HepG2 (cell line): ENCODE data around the gene DPYD. TPM values are rescaled to one million over a fixed set of nuclear protein-coding genes. Genes with fewer than 3 reads are reported as not detected.

ENCODE experiments used
- ATAC-seq: fragments of 200-7000 bp; cut with Tn5 transposase; 3 replicates; pipeline ENCODE4 v1.9.1; 2020; ENCODE audit warnings: mild to moderate bottlenecking, moderate library complexity
- BruUV-seq: library from RNA; stranded (reverse); fragments of 400-500 nt; replicated peaks from 2 replicates; lab custom pipeline; 2021; lab: Mats Ljungman, UMichigan
- CTCF ChIA-PET: fragments of 300-600 bp; formaldehyde crosslinking; extraction: SDS; loops from one replicate; lab custom pipeline; 2021; ENCODE audit warnings: low total read pairs, inconsistent platforms, low intra/inter-chr PET ratio; lab: Yijun Ruan, JAX
- POLR2A ChIA-PET: fragments of 350-600 bp; sonication (Branson Sonifier 250); formaldehyde crosslinking; loops from one replicate; lab custom pipeline; 2020; ENCODE audit warnings: antibody characterized with exemption, inconsistent platforms; lab: Yijun Ruan, JAX
- DNase-seq: peaks from one replicate; pipeline ENCODE4 v3.0.0-alpha.2; 2015; ENCODE audit warnings: low spot score
- FAIRE-seq: peaks from 3 replicates; lab custom pipeline; 2011; peaks lifted over from hg19 to GRCh38; lab: Jason Lieb, UNC
- H2AFZ ChIP-seq: one replicate; pipeline ENCODE4 v1.6.1; 2011; ENCODE audit warnings: low read length, inconsistent platforms
- H3K27ac ChIP-seq: fragments of 300-600 bp; 3 replicates; pipeline ENCODE4 v1.8.0; 2011; ENCODE audit warnings: mixed run types, mild to moderate bottlenecking, mixed read lengths, low read length, inconsistent platforms; ENCODE audit not compliant: insufficient read depth; ENCODE audit errors: extremely low read length
- H3K27me3 ChIP-seq, 2 experiments: fragments of 200-600 bp in 1 of 2; 2 replicates in 1 of 2; 3 replicates in 1 of 2; pipeline versions ENCODE4 v1.6.0 to v1.8.0; 2011; ENCODE audit warnings: low read length in 2 of 2, mild to moderate bottlenecking in 2 of 2, moderate library complexity in 2 of 2, inconsistent platforms in 1 of 2; ENCODE audit not compliant: insufficient read depth in 2 of 2, control insufficient read depth in 1 of 2
- H3K36me3 ChIP-seq, 2 experiments: fragments of 200-600 bp in 1 of 2; replicated peaks in 1 of 2; 2 replicates in 1 of 2; 3 replicates in 1 of 2; pipeline versions ENCODE4 v1.5.1 to v1.8.0; 2011; ENCODE audit warnings: low read length in 2 of 2, inconsistent platforms in 1 of 2; ENCODE audit not compliant: insufficient read depth in 2 of 2, control insufficient read depth in 1 of 2
- H3K4me1 ChIP-seq: 2 replicates; pipeline ENCODE4 v1.5.1; 2012; ENCODE audit warnings: low read length, inconsistent platforms; ENCODE audit not compliant: insufficient read depth
- H3K4me2 ChIP-seq: 2 replicates; pipeline ENCODE4 v1.6.0; 2011; ENCODE audit warnings: low read depth, low read length, inconsistent platforms
- H3K4me3 ChIP-seq, 3 experiments: fragments of 200-600 bp in 1 of 3; sonication (generic), shearing (Covaris generic) in 1 of 3; replicated peaks in 1 of 3; 2 replicates each; pipeline ENCODE4 v1.5.1; 2011 to 2016; ENCODE audit warnings: low read length in 3 of 3, inconsistent platforms in 2 of 3, low read depth in 2 of 3, mild to moderate bottlenecking in 2 of 3, control low read depth in 1 of 3, mixed read lengths in 1 of 3; ENCODE audit not compliant: insufficient read depth in 1 of 3
- H3K79me2 ChIP-seq: one replicate; pipeline ENCODE4 v1.6.1; 2011; ENCODE audit warnings: low read length, inconsistent platforms; ENCODE audit not compliant: insufficient read depth
- H3K9ac ChIP-seq: 2 replicates; pipeline ENCODE4 v1.6.0; 2011; ENCODE audit warnings: mild to moderate bottlenecking, low read depth, low read length, inconsistent platforms; ENCODE audit not compliant: insufficient read depth
- H3K9me3 ChIP-seq: 2 replicates; pipeline ENCODE4 v1.5.1; 2012; ENCODE audit warnings: mild to moderate bottlenecking, low read length
- H4K20me1 ChIP-seq: 2 replicates; pipeline ENCODE4 v1.6.0; 2011; ENCODE audit warnings: inconsistent platforms, mild to moderate bottlenecking, low read length, moderate library complexity; ENCODE audit not compliant: insufficient read depth
- BRF2 ChIP-seq: sonication (generic); formaldehyde crosslinking; IDR thresholded peaks from 2 replicates; pipeline ENCODE4 v1.8.1; 2022; ENCODE audit warnings: mild to moderate bottlenecking, missing genetic modification reagents
- MXD4 ChIP-seq: IDR thresholded peaks from 2 replicates; pipeline ENCODE4 v1.6.1; 2016; ENCODE audit warnings: mild to moderate bottlenecking, missing biosample characterization, missing genetic modification reagents
- NFKBIZ ChIP-seq: IDR thresholded peaks from 2 replicates; pipeline ENCODE4 v1.6.1; 2018; ENCODE audit warnings: missing genetic modification reagents, missing compliant biosample characterization
- RAD51 ChIP-seq: fragments of 450-650 bp; IDR thresholded peaks from 2 replicates; pipeline ENCODE4 v1.6.1; 2016; ENCODE audit warnings: borderline replicate concordance
- SIX4 ChIP-seq: sonication (generic); formaldehyde crosslinking; IDR thresholded peaks from 2 replicates; pipeline ENCODE4 v1.4.0; 2020; ENCODE audit warnings: missing genetic modification reagents
- YEATS2 ChIP-seq: sonication (generic); formaldehyde crosslinking; IDR thresholded peaks from 2 replicates; pipeline ENCODE4 v1.4.0; 2020; ENCODE audit warnings: missing genetic modification reagents, borderline replicate concordance
- ZNF317 ChIP-seq: sonication (generic); formaldehyde crosslinking; IDR thresholded peaks from 2 replicates; pipeline ENCODE4 v1.5.0; 2020; ENCODE audit warnings: mild to moderate bottlenecking, missing genetic modification reagents
- ZNF354B ChIP-seq: sonication (generic); formaldehyde crosslinking; IDR thresholded peaks from 2 replicates; pipeline ENCODE4 v1.8.0; 2022; ENCODE audit warnings: mild to moderate bottlenecking, missing genetic modification reagents
- ZNF564 ChIP-seq: sonication (generic); formaldehyde crosslinking; IDR thresholded peaks from 2 replicates; pipeline ENCODE4 v1.8.1; 2023; ENCODE audit warnings: mild to moderate bottlenecking, missing genetic modification reagents
- ZNF678 ChIP-seq: sonication (generic); formaldehyde crosslinking; IDR thresholded peaks from 2 replicates; pipeline ENCODE4 v1.4.0; 2020; ENCODE audit warnings: mild to moderate bottlenecking, missing genetic modification reagents
- ZNF782 ChIP-seq: sonication (generic); formaldehyde crosslinking; IDR thresholded peaks from 2 replicates; pipeline ENCODE4 v1.4.0; 2020; ENCODE audit warnings: missing genetic modification reagents, mild to moderate bottlenecking, borderline replicate concordance
- WGBS: methylation state at CpG from one replicate; pipeline ENCODE4 v1.1.6; 2017; ENCODE audit warnings: low lambda C conversion rate; 5-methylcytosine and 5-hydroxymethylcytosine counted together
- in situ Hi-C: cut with HindIII; loops from 2 replicates; pipeline ENCODE4 v1.10.0; 2017; ENCODE audit warnings: low pct_unique_long_range_greater_than_20kb; ENCODE audit not compliant: extremely low pct_ligation_motif_present
- intact Hi-C: fragments of 100-400 bp; cut with micrococcal nuclease; formaldehyde crosslinking; loops from one replicate; pipeline ENCODE4 v1.10.0; 2022; ENCODE audit not compliant: unreplicated experiment
- polyA plus RNA-seq, 8 experiments: library from polyadenylated mRNA; depleted of rRNA in 3 of 8; stranded (reverse) in 7 of 8; unstranded in 1 of 8; fragments of >200 nt; fragmentation: Illumina TruSeq in 4 of 8; extraction: Trizol in 4 of 8; gene quantifications; 2 replicates each; pipeline versions ENCODE4 v1.2.1 to v1.2.3, GENCODE V29; 2011 to 2016; ENCODE audit warnings: low read depth in 4 of 8, missing spikeins in 1 of 8, mixed read lengths in 1 of 8; ENCODE audit not compliant: insufficient read depth in 1 of 8
- total RNA-seq, 5 experiments: library from RNA; depleted of rRNA; stranded (reverse); fragments of >200 nt; fragmentation: Illumina TruSeq; extraction: Trizol; gene quantifications; 2 replicates each; pipeline ENCODE4 v1.2.3, GENCODE V29; 2016; ENCODE audit warnings: low read depth in 1 of 5
- TF ChIP-seq, protein P1 (sequence below): sonication (generic); formaldehyde crosslinking; IDR thresholded peaks from 2 replicates; pipeline ENCODE4 v1.4.0; 2020; ENCODE audit warnings: missing genetic modification reagents
- TF ChIP-seq, protein P2 (sequence below): sonication (generic); formaldehyde crosslinking; IDR thresholded peaks from 2 replicates; pipeline ENCODE4 v1.5.1; 2020; ENCODE audit warnings: mild to moderate bottlenecking, missing genetic modification reagents, borderline replicate concordance

Gene DPYD
- total and polyA plus RNA-seq, 2 of the 13 experiments (the other 11 are each of a cell fraction or from before 2014, with no cell fraction given): 1.3 to 3.4 TPM

DNA sequence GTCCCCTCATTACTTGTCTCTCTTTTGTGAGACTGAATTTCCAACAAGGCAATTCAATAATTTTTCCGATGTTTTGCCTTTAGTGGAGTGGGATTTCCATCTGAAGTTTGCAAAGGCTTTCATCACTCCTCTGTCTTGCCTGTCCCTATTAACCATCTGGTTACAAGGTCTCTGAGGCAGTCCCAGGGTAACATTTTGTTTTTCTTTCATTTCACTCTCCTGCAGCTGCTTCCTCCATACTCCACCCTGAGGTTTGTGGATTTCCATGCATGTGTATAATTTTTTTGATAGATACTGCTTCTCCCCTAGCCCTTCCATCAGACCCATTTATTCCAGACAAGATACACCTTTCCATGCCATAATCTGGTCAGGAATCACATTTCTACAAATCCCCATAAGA lies 832.4 kb downstream of the DPYD start:
- H3K36me3 ChIP-seq: no peaks in the 10 kb centered on the region
- no peaks in the 10 kb centered on the region for H3K79me2 ChIP-seq
- POLR2A ChIA-PET: no interaction called here
- no peaks in the 10 kb centered on the region for H3K27me3 ChIP-seq
- H3K9ac ChIP-seq: no peak overlapping the region
- 92% methylated on average over 1 of the region's 1 CpG for WGBS
- TF ChIP-seq YEATS2 (CRISPR knock-in tag): no peak
- TF ChIP-seq MXD4 (CRISPR knock-in tag): no peak
- no peak for TF ChIP-seq RAD51
- TF ChIP-seq, protein P1, sequence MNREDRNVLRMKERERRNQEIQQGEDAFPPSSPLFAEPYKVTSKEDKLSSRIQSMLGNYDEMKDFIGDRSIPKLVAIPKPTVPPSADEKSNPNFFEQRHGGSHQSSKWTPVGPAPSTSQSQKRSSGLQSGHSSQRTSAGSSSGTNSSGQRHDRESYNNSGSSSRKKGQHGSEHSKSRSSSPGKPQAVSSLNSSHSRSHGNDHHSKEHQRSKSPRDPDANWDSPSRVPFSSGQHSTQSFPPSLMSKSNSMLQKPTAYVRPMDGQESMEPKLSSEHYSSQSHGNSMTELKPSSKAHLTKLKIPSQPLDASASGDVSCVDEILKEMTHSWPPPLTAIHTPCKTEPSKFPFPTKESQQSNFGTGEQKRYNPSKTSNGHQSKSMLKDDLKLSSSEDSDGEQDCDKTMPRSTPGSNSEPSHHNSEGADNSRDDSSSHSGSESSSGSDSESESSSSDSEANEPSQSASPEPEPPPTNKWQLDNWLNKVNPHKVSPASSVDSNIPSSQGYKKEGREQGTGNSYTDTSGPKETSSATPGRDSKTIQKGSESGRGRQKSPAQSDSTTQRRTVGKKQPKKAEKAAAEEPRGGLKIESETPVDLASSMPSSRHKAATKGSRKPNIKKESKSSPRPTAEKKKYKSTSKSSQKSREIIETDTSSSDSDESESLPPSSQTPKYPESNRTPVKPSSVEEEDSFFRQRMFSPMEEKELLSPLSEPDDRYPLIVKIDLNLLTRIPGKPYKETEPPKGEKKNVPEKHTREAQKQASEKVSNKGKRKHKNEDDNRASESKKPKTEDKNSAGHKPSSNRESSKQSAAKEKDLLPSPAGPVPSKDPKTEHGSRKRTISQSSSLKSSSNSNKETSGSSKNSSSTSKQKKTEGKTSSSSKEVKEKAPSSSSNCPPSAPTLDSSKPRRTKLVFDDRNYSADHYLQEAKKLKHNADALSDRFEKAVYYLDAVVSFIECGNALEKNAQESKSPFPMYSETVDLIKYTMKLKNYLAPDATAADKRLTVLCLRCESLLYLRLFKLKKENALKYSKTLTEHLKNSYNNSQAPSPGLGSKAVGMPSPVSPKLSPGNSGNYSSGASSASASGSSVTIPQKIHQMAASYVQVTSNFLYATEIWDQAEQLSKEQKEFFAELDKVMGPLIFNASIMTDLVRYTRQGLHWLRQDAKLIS (CRISPR knock-in tag): no peak
- no peak overlapping the region for H3K4me3 ChIP-seq
- no peak for ATAC-seq
- no TSS peak for BruUV-seq
- no peaks in the 10 kb centered on the region for H4K20me1 ChIP-seq
- DNase-seq: no peak
- H2AFZ ChIP-seq: no peak overlapping the region
- FAIRE-seq: no peak
- CTCF ChIA-PET: no interaction called here
- H3K27ac ChIP-seq: no peak overlapping the region
- H3K4me1 ChIP-seq: no peaks in the 10 kb centered on the region
- intact Hi-C loops (no loop called here), in situ Hi-C loops (no loop called here)
- H3K9me3 ChIP-seq: no peaks in the 10 kb centered on the region
- H3K4me2 ChIP-seq: no peak overlapping the region

- no peaks in the 10 kb centered on the region for H3K9me3 ChIP-seq
- H3K4me3 ChIP-seq: no peak overlapping the region
- DNase-seq (no peak), FAIRE-seq (no peak), ATAC-seq (no peak)
- in situ Hi-C loops (no loop called here), intact Hi-C loops (no loop called here)
- no peak overlapping the region for H3K9ac ChIP-seq
- 22% methylated on average over 2 of the region's 2 CpGs for WGBS
- H4K20me1 ChIP-seq: no peaks in the 10 kb centered on the region
- no TSS peak for BruUV-seq
- no peak overlapping the region for H3K27ac ChIP-seq
- CTCF ChIA-PET: no interaction called here
- H2AFZ ChIP-seq: no peak overlapping the region
- POLR2A ChIA-PET: no interaction called here
- no peaks in the 10 kb centered on the region for H3K27me3 ChIP-seq
- H3K79me2 ChIP-seq: no peaks in the 10 kb centered on the region
- no peak overlapping the region for H3K4me2 ChIP-seq
- no peaks in the 10 kb centered on the region for H3K4me1 ChIP-seq
- no peaks in the 10 kb centered on the region for H3K36me3 ChIP-seq
- TF ChIP-seq ZNF782 (CRISPR knock-in tag) (no peak), ZNF317 (CRISPR knock-in tag) (no peak), ZNF354B (CRISPR knock-in tag) (no peak), SIX4 (CRISPR knock-in tag) (no peak), ZNF678 (no peak), ZNF564 (no peak), NFKBIZ (CRISPR knock-in tag) (no peak), BRF2 (CRISPR knock-in tag) (no peak)
- TF ChIP-seq, protein P2, sequence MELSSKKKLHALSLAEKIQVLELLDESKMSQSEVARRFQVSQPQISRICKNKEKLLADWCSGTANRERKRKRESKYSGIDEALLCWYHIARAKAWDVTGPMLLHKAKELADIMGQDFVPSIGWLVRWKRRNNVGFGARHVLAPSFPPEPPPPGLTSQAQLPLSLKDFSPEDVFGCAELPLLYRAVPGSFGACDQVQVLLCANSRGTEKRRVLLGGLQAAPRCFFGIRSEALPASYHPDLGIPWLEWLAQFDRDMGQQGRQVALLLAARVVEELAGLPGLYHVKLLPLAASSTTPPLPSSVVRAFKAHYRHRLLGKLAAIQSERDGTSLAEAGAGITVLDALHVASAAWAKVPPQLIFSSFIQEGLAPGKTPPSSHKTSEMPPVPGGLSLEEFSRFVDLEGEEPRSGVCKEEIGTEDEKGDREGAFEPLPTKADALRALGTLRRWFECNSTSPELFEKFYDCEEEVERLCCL (CRISPR knock-in tag): no peak
Observed at GRCh38 chr1:97084546-97084945, 836.3 kb downstream of the DPYD start.
